Loucy (cell line): Measurements from ENCODE around the gene MGRN1.

Source experiments
- H2AFZ ChIP-seq: fragments of 200-600 bp; sonication (generic); 2 replicates; pipeline ENCODE4 v1.6.0; 2016; ENCODE audit warnings: antibody characterized with exemption, mild to moderate bottlenecking, low read length, moderate library complexity
- H3F3A ChIP-seq: fragments of 200-600 bp; 2 replicates; pipeline ENCODE4 v1.6.0; 2016; ENCODE audit warnings: antibody characterized with exemption, low read depth, mild to moderate bottlenecking
- H3K27me3 ChIP-seq: fragments of 200-600 bp; sonication (generic); 2 replicates; pipeline ENCODE4 v1.6.1; 2014; ENCODE audit warnings: low read length, mild to moderate bottlenecking; ENCODE audit not compliant: insufficient read depth, poor library complexity, severe bottlenecking
- H3K36me3 ChIP-seq: fragments of 200-600 bp; sonication (generic); 2 replicates; pipeline ENCODE4 v1.6.1; 2016; ENCODE audit warnings: low read length; ENCODE audit not compliant: insufficient read depth
- H3K4me1 ChIP-seq: fragments of 200-600 bp; sonication (generic); 2 replicates; pipeline ENCODE4 v1.5.1; 2014; ENCODE audit warnings: low read length, mild to moderate bottlenecking; ENCODE audit not compliant: insufficient read depth, poor library complexity, severe bottlenecking
- H3K4me2 ChIP-seq: fragments of 200-600 bp; sonication (generic); 2 replicates; pipeline ENCODE4 v1.6.0; 2014; ENCODE audit warnings: antibody characterized with exemption, low read length, low read depth, mild to moderate bottlenecking; ENCODE audit not compliant: poor library complexity, severe bottlenecking
- H3K4me3 ChIP-seq: fragments of 200-600 bp; sonication (generic); 2 replicates; pipeline ENCODE4 v1.5.1; 2014; ENCODE audit warnings: low read length, mild to moderate bottlenecking, mixed read lengths; ENCODE audit not compliant: poor library complexity, severe bottlenecking
- H3K79me2 ChIP-seq: fragments of 200-600 bp; sonication (generic); 2 replicates; pipeline ENCODE4 v1.6.1; 2014; ENCODE audit warnings: low read length; ENCODE audit not compliant: insufficient read depth
- H3K9ac ChIP-seq: fragments of 200-600 bp; sonication (generic); 2 replicates; pipeline ENCODE4 v1.6.0; 2014; ENCODE audit warnings: mild to moderate bottlenecking, low read depth, low read length, moderate library complexity; ENCODE audit not compliant: poor library complexity, severe bottlenecking
- H3K9me2 ChIP-seq: fragments of 200-600 bp; sonication (generic); replicated peaks from 2 replicates; pipeline ENCODE4 v1.6.1; 2016; ENCODE audit warnings: low read depth, low read length, mixed read lengths
- H3K9me3 ChIP-seq: fragments of 200-600 bp; sonication (generic); 2 replicates; pipeline ENCODE4 v1.6.1; 2014; ENCODE audit warnings: mild to moderate bottlenecking, antibody characterized with exemption, low read length, low read depth; ENCODE audit not compliant: insufficient read depth
- H4K20me1 ChIP-seq: fragments of 200-600 bp; sonication (generic); 2 replicates; pipeline ENCODE4 v1.6.0; 2014; ENCODE audit warnings: antibody characterized with exemption, low read length, mild to moderate bottlenecking; ENCODE audit not compliant: insufficient read depth, poor library complexity, severe bottlenecking
- EZH2phosphoT487 ChIP-seq: fragments of 200-600 bp; IDR thresholded peaks from 2 replicates; pipeline ENCODE4 v1.6.1; 2018; ENCODE audit warnings: antibody characterized with exemption, mild to moderate bottlenecking, moderate library complexity, borderline replicate concordance
- TF ChIP-seq, protein P1 (sequence below): fragments of 200-600 bp; sonication (generic); conservative IDR thresholded peaks from 2 replicates; pipeline ENCODE4 v1.5.1; 2014; ENCODE audit warnings: mild to moderate bottlenecking, antibody characterized with exemption, low read length

MGRN1 gene

DNA sequence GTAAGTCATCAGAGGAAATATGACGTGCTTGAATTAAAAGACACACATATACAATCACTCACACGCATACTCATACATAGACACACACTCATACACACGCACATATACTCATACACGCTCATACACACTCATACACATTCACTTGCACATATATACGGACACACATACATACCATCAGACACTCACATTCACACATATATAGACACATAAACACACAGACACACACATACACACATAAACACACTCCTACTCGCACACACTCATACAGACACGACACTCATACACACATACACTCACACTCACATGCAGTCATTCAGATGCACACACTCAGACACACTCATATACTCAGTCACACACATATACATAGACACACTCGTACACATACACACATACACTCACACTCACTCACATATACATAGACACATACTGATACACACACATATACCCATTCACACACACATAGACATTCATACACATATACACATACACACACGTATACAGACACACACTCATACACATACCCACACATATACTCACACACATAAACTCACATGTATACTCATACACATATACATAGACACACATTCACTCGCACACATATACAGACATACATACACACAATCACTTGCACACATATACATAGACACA, 43.8 kb downstream of the MGRN1 start:
- Histone ChIP-seq H3K9me2 (no peaks in the 10 kb centered on the region), H3K9me3 (no peaks in the 10 kb centered on the region), H4K20me1 (no peaks in the 10 kb centered on the region), H3K4me1 (peaks cover 16% of the 10 kb centered on the region), H3K79me2 (no peaks in the 10 kb centered on the region), H3K4me2 (no peak overlapping the region), H3K9ac (no peak overlapping the region), H2AFZ (no peak overlapping the region), H3K27me3 (no peaks in the 10 kb centered on the region), H3F3A (no peaks in the 10 kb centered on the region), H3K36me3 (peaks cover 21% of the 10 kb centered on the region; the same call in 1 of the 2 replicates), H3K4me3 (no peak overlapping the region)
- TF ChIP-seq, protein P1, sequence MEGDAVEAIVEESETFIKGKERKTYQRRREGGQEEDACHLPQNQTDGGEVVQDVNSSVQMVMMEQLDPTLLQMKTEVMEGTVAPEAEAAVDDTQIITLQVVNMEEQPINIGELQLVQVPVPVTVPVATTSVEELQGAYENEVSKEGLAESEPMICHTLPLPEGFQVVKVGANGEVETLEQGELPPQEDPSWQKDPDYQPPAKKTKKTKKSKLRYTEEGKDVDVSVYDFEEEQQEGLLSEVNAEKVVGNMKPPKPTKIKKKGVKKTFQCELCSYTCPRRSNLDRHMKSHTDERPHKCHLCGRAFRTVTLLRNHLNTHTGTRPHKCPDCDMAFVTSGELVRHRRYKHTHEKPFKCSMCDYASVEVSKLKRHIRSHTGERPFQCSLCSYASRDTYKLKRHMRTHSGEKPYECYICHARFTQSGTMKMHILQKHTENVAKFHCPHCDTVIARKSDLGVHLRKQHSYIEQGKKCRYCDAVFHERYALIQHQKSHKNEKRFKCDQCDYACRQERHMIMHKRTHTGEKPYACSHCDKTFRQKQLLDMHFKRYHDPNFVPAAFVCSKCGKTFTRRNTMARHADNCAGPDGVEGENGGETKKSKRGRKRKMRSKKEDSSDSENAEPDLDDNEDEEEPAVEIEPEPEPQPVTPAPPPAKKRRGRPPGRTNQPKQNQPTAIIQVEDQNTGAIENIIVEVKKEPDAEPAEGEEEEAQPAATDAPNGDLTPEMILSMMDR = no peak
- no peak for TF ChIP-seq EZH2phosphoT487

DNA sequence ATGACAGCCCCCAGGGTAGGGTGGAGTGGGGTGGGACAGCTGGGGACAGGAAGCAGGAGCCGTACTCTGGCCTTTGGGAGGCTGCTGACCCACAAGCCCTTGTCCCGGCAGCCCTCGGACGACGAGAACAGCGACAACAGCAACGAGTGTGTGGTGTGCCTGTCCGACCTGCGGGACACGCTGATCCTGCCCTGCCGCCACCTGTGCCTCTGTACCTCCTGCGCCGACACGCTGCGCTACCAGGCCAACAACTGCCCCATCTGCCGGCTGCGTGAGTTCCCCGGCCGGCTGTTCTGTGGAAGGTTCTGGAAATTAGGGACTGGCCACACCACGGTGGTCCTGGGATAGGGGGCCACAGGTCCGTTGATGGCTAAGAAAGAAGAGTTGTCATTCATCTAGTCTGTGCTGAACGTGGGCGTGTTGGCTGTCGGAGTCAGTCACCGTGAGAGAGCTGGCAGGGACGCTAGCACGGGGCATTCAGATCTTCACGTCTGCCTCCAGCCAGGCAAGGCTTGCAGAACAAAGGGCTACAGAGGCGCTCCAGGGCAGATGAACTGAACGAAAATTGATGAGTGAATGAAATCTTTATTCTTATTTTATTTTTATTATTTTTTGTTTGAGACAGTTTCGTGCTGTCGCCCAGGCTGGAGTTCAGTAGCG, 48.9 kb downstream of the MGRN1 start:
- Histone ChIP-seq H3K4me2 (no peak overlapping the region), H3K9ac (no peak overlapping the region)

GRCh38 chr16:4674926-4675530, 50.4 kb downstream of the MGRN1 start:
- no peak overlapping the region for H2AFZ ChIP-seq
- no peaks in the 10 kb centered on the region for H3K9me2 ChIP-seq
- TF ChIP-seq EZH2phosphoT487 = no peak
- TF ChIP-seq, protein P1 = no peak
- H3K4me2 ChIP-seq = no peak overlapping the region
- no peak overlapping the region for H3K9ac ChIP-seq
- no peaks in the 10 kb centered on the region for H3F3A ChIP-seq
- no peaks in the 10 kb centered on the region for H3K79me2 ChIP-seq
- H3K27me3 ChIP-seq = no peaks in the 10 kb centered on the region
- H3K4me1 ChIP-seq = peaks cover 13% of the 10 kb centered on the region
- H3K36me3 ChIP-seq = no peaks in the 10 kb centered on the region
- H3K9me3 ChIP-seq = no peaks in the 10 kb centered on the region
- no peak overlapping the region for H3K4me3 ChIP-seq
- no peaks in the 10 kb centered on the region for H4K20me1 ChIP-seq

More for the DNA sequence above, 48.9 kb downstream of the MGRN1 start:
- TF ChIP-seq, protein P1 = no peak
- TF ChIP-seq EZH2phosphoT487 = no peak
- Histone ChIP-seq H3K27me3 (no peaks in the 10 kb centered on the region), H3K4me1 (peaks cover 13% of the 10 kb centered on the region), H4K20me1 (no peaks in the 10 kb centered on the region), H3K4me3 (no peak overlapping the region), H3K9me3 (no peaks in the 10 kb centered on the region), H3F3A (no peaks in the 10 kb centered on the region), H2AFZ (no peak overlapping the region), H3K36me3 (peaks cover 5% of the 10 kb centered on the region; the same call in 1 of the 2 replicates), H3K9me2 (no peaks in the 10 kb centered on the region), H3K79me2 (no peaks in the 10 kb centered on the region)
